Hematopoietic multipotent progenitor cell treated with erythropoietin and hydrocortisone succinate and interleukin-3 and kit ligand, for 17 days (in vitro differentiated cells): Measurements from ENCODE around the gene DERL2.

Experiments
- DNase-seq: peaks from one replicate; pipeline ENCODE4 v3.0.0-alpha.2; 2015; ENCODE audit warnings: low spot score

DERL2 gene

GRCh38 chr17:5485270-5486205, at the start of gene DERL2:
TSS of gene DERL2 (minus strand) at chr17:5486178. CDS start at chr17:5486161, 17 bp downstream.
- no peak for DNase-seq

- DNase-seq = no peak
Measured at GRCh38 chr17:5535436-5535835, 49.5 kb upstream of the DERL2 start.

- no peak for DNase-seq
Measured at GRCh38 chr17:5533486-5534315, 47.7 kb upstream of the DERL2 start.

- no peak for DNase-seq
Measured at GRCh38 chr17:5532581-5532980, 46.6 kb upstream of the DERL2 start.

- DNase-seq = no peak
Measured at GRCh38 chr17:5531085-5531418, 45.1 kb upstream of the DERL2 start.

- DNase-seq = no peak
Measured at GRCh38 chr17:5530265-5531084, 44.5 kb upstream of the DERL2 start.

- no peak for DNase-seq
Measured at GRCh38 chr17:5527601-5528250, 41.7 kb upstream of the DERL2 start.

- DNase-seq = no peak
Measured at GRCh38 chr17:5526821-5527598, 41.0 kb upstream of the DERL2 start.

- no peak for DNase-seq
Measured at GRCh38 chr17:5523249-5523648, 37.3 kb upstream of the DERL2 start.

GRCh38 chr17:5522476-5522875, 36.5 kb upstream of the DERL2 start:
- no peak for DNase-seq

GRCh38 chr17:5516060-5516792, 30.2 kb upstream of the DERL2 start:
- no peak for DNase-seq

GRCh38 chr17:5514976-5515375, 29.0 kb upstream of the DERL2 start:
- no peak for DNase-seq

GRCh38 chr17:5513628-5514027, 27.6 kb upstream of the DERL2 start:
- DNase-seq = no peak

- DNase-seq = no peak
Measured at GRCh38 chr17:5511401-5512225, 25.6 kb upstream of the DERL2 start.

GRCh38 chr17:5510771-5511170, 24.8 kb upstream of the DERL2 start:
- no peak for DNase-seq

- DNase-seq = no peak
Measured at GRCh38 chr17:5509482-5509881, 23.5 kb upstream of the DERL2 start.

- no peak for DNase-seq
Measured at GRCh38 chr17:5508810-5509209, 22.8 kb upstream of the DERL2 start.

- DNase-seq = no peak
Measured at GRCh38 chr17:5506307-5506706, 20.3 kb upstream of the DERL2 start.

GRCh38 chr17:5502552-5502951, 16.6 kb upstream of the DERL2 start:
- no peak for DNase-seq
